ENCODE results near the gene CDK11B. TPM values are rescaled to one million over a fixed set of nuclear protein-coding genes. Genes with fewer than 3 reads are reported as not detected.

CDK11B gene
- total RNA-seq, 1 donor from 2014 or later = 23.4 TPM

DNA sequence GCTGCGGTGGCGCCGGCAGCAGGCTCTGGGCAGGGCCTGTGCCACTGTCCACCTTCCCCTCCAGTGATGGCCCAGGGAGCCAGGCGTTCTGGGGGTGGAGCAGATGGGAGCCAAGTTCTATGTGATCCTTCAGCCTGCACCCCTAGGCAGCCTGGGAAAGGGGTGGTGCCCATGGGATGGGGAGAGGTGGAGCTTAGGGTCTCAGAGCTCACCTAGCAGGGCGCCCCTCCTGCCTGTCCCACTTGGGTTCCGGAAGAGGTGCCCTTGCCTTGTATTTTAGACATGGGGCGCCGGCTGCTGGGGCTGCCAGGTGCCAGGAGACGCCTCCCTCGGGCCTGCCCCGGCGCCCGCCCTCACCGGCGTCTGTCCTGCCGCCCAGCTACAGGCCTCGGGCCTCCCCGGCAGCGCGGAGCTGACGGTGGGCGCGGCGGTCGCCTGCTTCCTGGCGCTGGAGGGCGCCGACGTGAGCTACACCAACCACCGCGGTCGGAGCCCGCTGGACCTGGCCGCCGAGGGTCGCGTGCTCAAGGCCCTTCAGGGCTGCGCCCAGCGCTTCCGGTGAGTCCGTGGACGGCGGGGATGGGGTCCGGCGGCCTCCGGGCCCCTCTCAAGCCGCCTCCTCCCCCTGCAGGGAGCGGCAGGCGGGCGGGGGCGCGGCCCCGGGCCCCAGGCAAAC, 29.9 kb downstream of the CDK11B start:
- H3K9me3 Mint-ChIP-seq (ENCODE audit: unreplicated experiment) = no peaks in the 10 kb centered on the region
- Histone ChIP-seq H3K27ac (ENCODE audit: low read depth, low read length) (no peak overlapping the region), H3K4me2 (ENCODE audit: low read length) (no peak overlapping the region), H3K4me3 (ENCODE audit: insufficient read depth, low read depth, low read length) (no peak overlapping the region), H2AFZ (ENCODE audit: low read depth, low read length) (no peak overlapping the region), H3K9me3 (ENCODE audit: insufficient read depth, low read depth, low read length) (no peaks in the 10 kb centered on the region), H3K79me2 (ENCODE audit: insufficient read depth, low read length) (no peaks in the 10 kb centered on the region), H3K9ac (ENCODE audit: low read length) (no peak overlapping the region), H3K27me3 (ENCODE audit: insufficient read depth, low read length) (peaks cover 3% of the 10 kb centered on the region), H3K4me1 (ENCODE audit: insufficient read depth, low read length) (no peaks in the 10 kb centered on the region), H4K20me1 (ENCODE audit: insufficient read depth, low read length) (peaks cover 7% of the 10 kb centered on the region), H3K36me3 (ENCODE audit: insufficient read depth, low read length) (no peaks in the 10 kb centered on the region)
- H3K4me3 Mint-ChIP-seq (ENCODE audit: unreplicated experiment) = no peak overlapping the region
- no peak for TF ChIP-seq EZH2 (IDR thresholded peaks at IDR 0.05; ENCODE audit: insufficient read depth, low read length)
- TF ChIP-seq, protein P1, sequence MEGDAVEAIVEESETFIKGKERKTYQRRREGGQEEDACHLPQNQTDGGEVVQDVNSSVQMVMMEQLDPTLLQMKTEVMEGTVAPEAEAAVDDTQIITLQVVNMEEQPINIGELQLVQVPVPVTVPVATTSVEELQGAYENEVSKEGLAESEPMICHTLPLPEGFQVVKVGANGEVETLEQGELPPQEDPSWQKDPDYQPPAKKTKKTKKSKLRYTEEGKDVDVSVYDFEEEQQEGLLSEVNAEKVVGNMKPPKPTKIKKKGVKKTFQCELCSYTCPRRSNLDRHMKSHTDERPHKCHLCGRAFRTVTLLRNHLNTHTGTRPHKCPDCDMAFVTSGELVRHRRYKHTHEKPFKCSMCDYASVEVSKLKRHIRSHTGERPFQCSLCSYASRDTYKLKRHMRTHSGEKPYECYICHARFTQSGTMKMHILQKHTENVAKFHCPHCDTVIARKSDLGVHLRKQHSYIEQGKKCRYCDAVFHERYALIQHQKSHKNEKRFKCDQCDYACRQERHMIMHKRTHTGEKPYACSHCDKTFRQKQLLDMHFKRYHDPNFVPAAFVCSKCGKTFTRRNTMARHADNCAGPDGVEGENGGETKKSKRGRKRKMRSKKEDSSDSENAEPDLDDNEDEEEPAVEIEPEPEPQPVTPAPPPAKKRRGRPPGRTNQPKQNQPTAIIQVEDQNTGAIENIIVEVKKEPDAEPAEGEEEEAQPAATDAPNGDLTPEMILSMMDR (IDR thresholded peaks at IDR 0.05; ENCODE audit: insufficient read depth, low read depth, low read length) = no peak
- no peak overlapping the region for H3K27ac Mint-ChIP-seq (ENCODE audit: unreplicated experiment)
- no peaks in the 10 kb centered on the region for H3K27me3 Mint-ChIP-seq (ENCODE audit: low read depth, unreplicated experiment)
- H3K36me3 Mint-ChIP-seq (ENCODE audit: low read depth, unreplicated experiment) = no peaks in the 10 kb centered on the region
- DNase-seq (ENCODE audit: low read depth) (no peak), FAIRE-seq (no peak)
- H3K4me1 Mint-ChIP-seq (ENCODE audit: low read depth, unreplicated experiment) = no peaks in the 10 kb centered on the region

DNA sequence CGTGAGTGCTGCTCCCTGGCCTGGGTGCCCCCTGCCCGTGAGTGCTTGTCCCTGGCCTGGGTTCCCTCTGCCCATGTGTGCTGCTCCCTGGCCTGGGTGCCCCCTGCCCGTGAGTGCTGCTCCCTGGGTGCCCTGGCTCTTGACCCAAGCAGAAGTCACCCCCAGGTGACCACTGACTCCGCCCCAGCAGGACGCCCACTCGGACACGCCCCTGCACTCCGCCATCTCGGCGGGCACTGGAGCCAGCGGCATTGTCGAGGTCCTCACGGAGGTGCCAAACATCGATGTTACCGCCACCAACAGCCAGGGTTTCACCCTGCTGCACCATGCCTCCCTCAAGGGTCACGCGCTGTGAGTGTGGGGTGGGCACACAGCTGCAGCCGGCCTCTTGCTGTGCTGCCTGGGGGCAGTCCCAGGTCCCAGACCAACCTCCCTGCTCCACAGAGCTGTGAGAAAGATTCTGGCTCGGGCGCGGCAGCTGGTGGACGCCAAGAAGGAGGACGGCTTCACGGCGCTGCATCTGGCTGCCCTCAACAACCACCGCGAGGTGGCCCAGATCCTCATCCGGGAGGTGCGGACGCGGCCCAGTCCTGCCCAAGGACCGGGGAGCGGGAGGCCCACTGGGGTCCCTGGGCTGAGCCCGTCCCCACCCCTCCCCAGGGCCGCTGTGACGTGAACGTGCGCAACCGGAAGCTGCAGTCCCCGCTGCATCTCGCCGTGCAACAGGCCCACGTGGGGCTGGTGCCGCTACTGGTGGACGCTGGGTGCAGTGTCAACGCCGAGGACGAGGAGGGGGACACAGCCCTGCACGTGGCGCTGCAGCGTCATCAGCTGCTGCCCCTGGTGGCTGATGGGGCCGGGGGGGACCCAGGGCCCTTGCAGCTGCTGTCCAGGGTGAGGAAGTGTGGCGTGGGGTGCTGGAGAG, 30.7 kb downstream of the CDK11B start:
- Histone ChIP-seq H3K4me1 (ENCODE audit: insufficient read depth, low read length) (no peaks in the 10 kb centered on the region), H3K4me2 (ENCODE audit: low read length) (no peak overlapping the region), H3K4me3 (ENCODE audit: insufficient read depth, low read depth, low read length) (no peak overlapping the region), H4K20me1 (ENCODE audit: insufficient read depth, low read length) (peaks cover 7% of the 10 kb centered on the region), H3K36me3 (ENCODE audit: insufficient read depth, low read length) (no peaks in the 10 kb centered on the region), H3K27ac (ENCODE audit: low read depth, low read length) (no peak overlapping the region), H2AFZ (ENCODE audit: low read depth, low read length) (no peak overlapping the region), H3K9me3 (ENCODE audit: insufficient read depth, low read depth, low read length) (no peaks in the 10 kb centered on the region), H3K27me3 (ENCODE audit: insufficient read depth, low read length) (peaks cover 3% of the 10 kb centered on the region), H3K79me2 (ENCODE audit: insufficient read depth, low read length) (no peaks in the 10 kb centered on the region), H3K9ac (ENCODE audit: low read length) (no peak overlapping the region)
- Mint-ChIP-seq H3K4me3 (ENCODE audit: unreplicated experiment) (no peak overlapping the region), H3K27ac (ENCODE audit: unreplicated experiment) (no peak overlapping the region), H3K27me3 (ENCODE audit: low read depth, unreplicated experiment) (no peaks in the 10 kb centered on the region), H3K4me1 (ENCODE audit: low read depth, unreplicated experiment) (no peaks in the 10 kb centered on the region), H3K9me3 (ENCODE audit: unreplicated experiment) (no peaks in the 10 kb centered on the region), H3K36me3 (ENCODE audit: low read depth, unreplicated experiment) (no peaks in the 10 kb centered on the region)
- FAIRE-seq = no peak
- no peak for DNase-seq (ENCODE audit: low read depth)
- TF ChIP-seq, protein P1 (IDR thresholded peaks at IDR 0.05; ENCODE audit: insufficient read depth, low read depth, low read length) = no peak
- TF ChIP-seq EZH2 (IDR thresholded peaks at IDR 0.05; ENCODE audit: insufficient read depth, low read length) = no peak
